Kidney (tissue), 14 donors: Measurements from ENCODE around the gene MANBA. TPM values are rescaled to one million over a fixed set of nuclear protein-coding genes. Genes with fewer than 3 reads are reported as not detected.
"Not testable (repeated sequence)": the region's sequence is repeated elsewhere in the genome, so short reads cannot be mapped to it uniquely, and the experiment has no call there.

ENCODE experiments used
- DNase-seq, 5 donors: peaks; one replicate each; pipeline ENCODE4 v3.0.0-alpha.2; 2013 to 2020
- FAIRE-seq: peaks from 2 replicates; lab custom pipeline; 2012; peaks lifted over from hg19 to GRCh38; lab: Jason Lieb, UNC
- H3K27ac ChIP-seq, 2 donors: one replicate each; pipeline ENCODE4 v1.7.0; 2013; ENCODE audit warnings: low read depth in 2 of 2, low read length in 2 of 2, inconsistent platforms in 1 of 2
- H3K27me3 ChIP-seq: one replicate; pipeline ENCODE4 v1.7.1; 2013; ENCODE audit warnings: low read length, inconsistent platforms; ENCODE audit not compliant: control insufficient read depth, insufficient read depth
- H3K36me3 ChIP-seq, 3 donors: one replicate each; pipeline versions ENCODE4 v1.7.0 to v1.7.1; 2013; ENCODE audit warnings: low read length in 3 of 3, control low read depth in 1 of 3, inconsistent platforms in 1 of 3; ENCODE audit not compliant: insufficient read depth in 3 of 3, control insufficient read depth in 2 of 3
- H3K4me1 ChIP-seq, 3 donors: one replicate each; pipeline versions ENCODE4 v1.7.0 to v1.7.1; 2013; ENCODE audit warnings: low read length in 3 of 3, inconsistent platforms in 1 of 3, low read depth in 1 of 3; ENCODE audit not compliant: control insufficient read depth in 2 of 3, insufficient read depth in 2 of 3
- H3K4me3 ChIP-seq, 3 donors: one replicate each; pipeline versions ENCODE4 v1.7.0 to v1.8.1; 2013; ENCODE audit warnings: low read length in 3 of 3, control low read depth in 1 of 3, inconsistent platforms in 1 of 3
- H3K9ac ChIP-seq, 3 donors: one replicate each; pipeline versions ENCODE4 v1.7.0 to v1.7.1; 2013; ENCODE audit warnings: low read length in 3 of 3, control low read depth in 1 of 3, inconsistent platforms in 1 of 3
- H3K9me3 ChIP-seq, 3 donors: one replicate each; pipeline versions ENCODE4 v1.7.0 to v1.7.1; 2013; ENCODE audit warnings: low read length in 3 of 3, control low read depth in 1 of 3, inconsistent platforms in 1 of 3; ENCODE audit not compliant: control insufficient read depth in 2 of 3, insufficient read depth in 1 of 3
- CTCF ChIP-seq: IDR thresholded peaks from 3 replicates; pipeline ENCODE4 v1.5.1; 2012; ENCODE audit warnings: mild to moderate bottlenecking, moderate library complexity, borderline replicate concordance; ENCODE audit not compliant: insufficient read depth; ENCODE audit errors: extremely low read depth
- intact Hi-C: fragments of 100-400 bp; cut with DNase I; formaldehyde crosslinking; loops from one replicate; pipeline ENCODE4 v1.11.1; 2022
- polyA plus RNA-seq: library from polyadenylated mRNA; stranded (reverse); fragments of 350-450 nt; fragmentation: Illumina TruSeq; extraction: RNeasy Lipid Tissue Mini Kit (QIAGEN cat#74804); gene quantifications from one replicate; pipeline ENCODE4 v1.2.3, GENCODE V29; 2014; ENCODE audit warnings: low read depth, low replicate concordance; ENCODE audit not compliant: insufficient read depth
- total RNA-seq: library from RNA; stranded (reverse); fragmentation: NEBNext Ultra II Directional; extraction: Animal tissue kit (Norgen Biotek cat#: 25700); gene quantifications from one replicate; pipeline ENCODE4 v1.2.1, GENCODE V29; 2021
- donor health status: control.
- donor health status: control.
- donor health status: control.
- donor health status: control.
- donor health status: control.
- donor health status: DM: yes; HTN: yes; CAD: no.
- donor health status: Normal renal cell carcinoma (clear cell type).

MANBA gene
- total and polyA plus RNA-seq, 2 donors from 2014 or later: 19.0 to 28.0 TPM

GRCh38 chr4:102734116-102734515, 26.7 kb downstream of the MANBA start:
- H3K27me3 ChIP-seq: no peaks in the 10 kb centered on the region
- H3K4me1 ChIP-seq: no peaks in the 10 kb centered on the region
- intact Hi-C loops: no loop called here
- H3K27ac ChIP-seq: no peak overlapping the region
- H3K4me3 ChIP-seq: no peak overlapping the region
- TF ChIP-seq CTCF: no peak
- no peak for FAIRE-seq
- DNase-seq: no peak
- H3K9ac ChIP-seq: no peak overlapping the region
- H3K9me3 ChIP-seq: no peaks in the 10 kb centered on the region
- H3K36me3 ChIP-seq: no peaks in the 10 kb centered on the region

GRCh38 chr4:102733084-102733483, 27.7 kb downstream of the MANBA start:
- no peak for TF ChIP-seq CTCF
- no peak for DNase-seq
- H3K9me3 ChIP-seq: no peaks in the 10 kb centered on the region

GRCh38 chr4:102732678-102733077, 28.1 kb downstream of the MANBA start:
- H3K9ac ChIP-seq: no peak overlapping the region
- FAIRE-seq (no peak), DNase-seq (peak in 1 of 5 donors; percentile 19)
- H3K27me3 ChIP-seq: no peaks in the 10 kb centered on the region
- no peak overlapping the region for H3K4me3 ChIP-seq
- H3K4me1 ChIP-seq: no peaks in the 10 kb centered on the region
- TF ChIP-seq CTCF: no peak
- intact Hi-C loops: no loop called here
- no peak overlapping the region for H3K27ac ChIP-seq
- H3K9me3 ChIP-seq: no peaks in the 10 kb centered on the region
- no peaks in the 10 kb centered on the region for H3K36me3 ChIP-seq

More at GRCh38 chr4:102733084-102733483, 27.7 kb downstream of the MANBA start:
- no peak overlapping the region for H3K9ac ChIP-seq
- H3K27me3 ChIP-seq: no peaks in the 10 kb centered on the region
- intact Hi-C loops: no loop called here
- no peak overlapping the region for H3K4me3 ChIP-seq
- no peaks in the 10 kb centered on the region for H3K4me1 ChIP-seq
- no peaks in the 10 kb centered on the region for H3K36me3 ChIP-seq
- H3K27ac ChIP-seq: no peak overlapping the region
- no peak for FAIRE-seq

GRCh38 chr4:102730968-102731533, 29.7 kb downstream of the MANBA start:
- H3K36me3 ChIP-seq: no peaks in the 10 kb centered on the region
- H3K9me3 ChIP-seq: no peaks in the 10 kb centered on the region
- H3K27ac ChIP-seq: no peak overlapping the region
- no peaks in the 10 kb centered on the region for H3K4me1 ChIP-seq
- H3K27me3 ChIP-seq: no peaks in the 10 kb centered on the region
- DNase-seq (no peak), FAIRE-seq (no peak)
- no peak overlapping the region for H3K4me3 ChIP-seq
- peak; percentile 5 for TF ChIP-seq CTCF
- intact Hi-C loops: no loop called here
- H3K9ac ChIP-seq: no peak overlapping the region

GRCh38 chr4:102729486-102729885, 31.3 kb downstream of the MANBA start:
- H3K27me3 ChIP-seq, FAIRE-seq, H3K9me3 ChIP-seq, DNase-seq, H3K4me3 ChIP-seq, H3K4me1 ChIP-seq, intact Hi-C loops, H3K27ac ChIP-seq, H3K9ac ChIP-seq, H3K36me3 ChIP-seq: not testable (repeated sequence)
